ENCODE data around the gene C11orf16.
"Not testable (repeated sequence)": the region's sequence is repeated elsewhere in the genome, so short reads cannot be mapped to it uniquely, and the experiment has no call there.

C11orf16 gene

GRCh38 chr11:8932564-8933180, at the start of gene C11orf16:
Gene C11orf16 (minus strand): TSS chr11:8932947. CDS start chr11:8932308, 639 bp downstream.
- no peak within 1 kb of the TSS for H3K27ac ChIP-seq
- TF ChIP-seq ZFX (IDR thresholded peaks at IDR 0.05; ENCODE audit: borderline replicate concordance) = no peak
- no peak for TF ChIP-seq CTCF (IDR thresholded peaks at IDR 0.05)

- H3K27ac ChIP-seq = no peak overlapping the region
- TF ChIP-seq ZFX (IDR thresholded peaks at IDR 0.05; ENCODE audit: borderline replicate concordance) (no peak), CTCF (IDR thresholded peaks at IDR 0.05) (no peak)
Measured at GRCh38 chr11:8980485-8980884, 47.7 kb upstream of the C11orf16 start.

GRCh38 chr11:8979365-8979764, 46.6 kb upstream of the C11orf16 start:
- H3K27ac ChIP-seq = not testable (repeated sequence)

- no peak for TF ChIP-seq ZFX (IDR thresholded peaks at IDR 0.05; ENCODE audit: borderline replicate concordance)
- no peak for TF ChIP-seq CTCF (IDR thresholded peaks at IDR 0.05)
- no peak overlapping the region for H3K27ac ChIP-seq
Measured at GRCh38 chr11:8973121-8973520, 40.4 kb upstream of the C11orf16 start.

- TF ChIP-seq CTCF (IDR thresholded peaks at IDR 0.05) (no peak), ZFX (IDR thresholded peaks at IDR 0.05; ENCODE audit: borderline replicate concordance) (no peak)
- H3K27ac ChIP-seq = no peak overlapping the region
Measured at GRCh38 chr11:8971924-8972316, 39.2 kb upstream of the C11orf16 start.

- H3K27ac ChIP-seq = no peak overlapping the region
- TF ChIP-seq CTCF (IDR thresholded peaks at IDR 0.05) (no peak), ZFX (IDR thresholded peaks at IDR 0.05; ENCODE audit: borderline replicate concordance) (no peak)
Measured at GRCh38 chr11:8971196-8971923, 38.6 kb upstream of the C11orf16 start.

GRCh38 chr11:8967184-8967583, 34.4 kb upstream of the C11orf16 start:
- H3K27ac ChIP-seq = no peak overlapping the region
- TF ChIP-seq ZFX (IDR thresholded peaks at IDR 0.05; ENCODE audit: borderline replicate concordance) = no peak

Data from 22Rv1 (cell line).